Measurements from ENCODE around the gene FAM180B. TPM values are rescaled to one million over a fixed set of nuclear protein-coding genes. Genes with fewer than 3 reads are reported as not detected.

FAM180B gene
- total and polyA plus RNA-seq, 2 donors (not counting 1 experiment from before 2014, with no cell fraction given) = not detected

DNA sequence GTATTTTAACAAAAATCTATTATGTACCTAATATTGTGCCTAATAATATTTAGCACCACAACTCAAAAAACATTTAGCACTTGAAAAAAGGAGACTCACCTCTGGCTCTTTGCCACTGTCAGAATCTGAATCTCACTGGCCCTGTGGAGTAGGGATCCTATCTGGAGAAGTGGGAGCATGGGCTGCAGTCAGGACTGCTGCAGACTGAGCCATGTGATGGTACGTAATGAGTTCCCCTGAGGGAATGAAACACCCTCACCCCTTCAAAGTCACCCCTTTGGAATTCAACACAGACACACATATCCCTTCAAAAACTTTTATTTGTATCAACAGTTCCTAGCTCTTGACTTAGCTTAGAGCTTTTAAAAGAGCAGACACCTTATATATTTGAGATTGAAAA is 14.6 kb upstream of the FAM180B start:
- Histone ChIP-seq H3K9me3 (ENCODE audit: control insufficient read depth, insufficient read depth, low read depth, low read length) (no peaks in the 10 kb centered on the region), H3K4me1 (ENCODE audit: control insufficient read depth, extremely low read depth, insufficient read depth, low read length) (peaks cover 16% of the 10 kb centered on the region), H3K36me3 (ENCODE audit: control insufficient read depth, insufficient read depth, low read length) (peaks cover 13% of the 10 kb centered on the region), H3K79me2 (ENCODE audit: control insufficient read depth, insufficient read depth, low read length) (peaks cover 13% of the 10 kb centered on the region), H4K20me1 (ENCODE audit: control insufficient read depth, extremely low read depth, insufficient read depth, low read length) (no peaks in the 10 kb centered on the region), H2AFZ (ENCODE audit: low read length) (no peak overlapping the region), H3K27me3 (ENCODE audit: control insufficient read depth, insufficient read depth, low read length) (no peaks in the 10 kb centered on the region), H3K27ac (ENCODE audit: insufficient read depth, low read length) (peak overlapping the region; percentile 43), H3K4me2 (ENCODE audit: extremely low read depth, insufficient read depth, low read length) (peak overlapping the region; percentile 35), H3K9ac (ENCODE audit: insufficient read depth, low read length) (no peak overlapping the region), H3K4me3 (replicated peaks in 1 of 4; ENCODE audit: control extremely low read depth in 1 of 4, insufficient read depth in 1 of 4, low read depth in 3 of 4, low read length in 4 of 4) (no peak overlapping the region)
- no peak for TF ChIP-seq EZH2 (IDR thresholded peaks at IDR 0.05; ENCODE audit: low read length, missing control alignments)
- TF ChIP-seq, protein P1, sequence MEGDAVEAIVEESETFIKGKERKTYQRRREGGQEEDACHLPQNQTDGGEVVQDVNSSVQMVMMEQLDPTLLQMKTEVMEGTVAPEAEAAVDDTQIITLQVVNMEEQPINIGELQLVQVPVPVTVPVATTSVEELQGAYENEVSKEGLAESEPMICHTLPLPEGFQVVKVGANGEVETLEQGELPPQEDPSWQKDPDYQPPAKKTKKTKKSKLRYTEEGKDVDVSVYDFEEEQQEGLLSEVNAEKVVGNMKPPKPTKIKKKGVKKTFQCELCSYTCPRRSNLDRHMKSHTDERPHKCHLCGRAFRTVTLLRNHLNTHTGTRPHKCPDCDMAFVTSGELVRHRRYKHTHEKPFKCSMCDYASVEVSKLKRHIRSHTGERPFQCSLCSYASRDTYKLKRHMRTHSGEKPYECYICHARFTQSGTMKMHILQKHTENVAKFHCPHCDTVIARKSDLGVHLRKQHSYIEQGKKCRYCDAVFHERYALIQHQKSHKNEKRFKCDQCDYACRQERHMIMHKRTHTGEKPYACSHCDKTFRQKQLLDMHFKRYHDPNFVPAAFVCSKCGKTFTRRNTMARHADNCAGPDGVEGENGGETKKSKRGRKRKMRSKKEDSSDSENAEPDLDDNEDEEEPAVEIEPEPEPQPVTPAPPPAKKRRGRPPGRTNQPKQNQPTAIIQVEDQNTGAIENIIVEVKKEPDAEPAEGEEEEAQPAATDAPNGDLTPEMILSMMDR (conservative IDR thresholded peaks at IDR 0.05 in 1 of 2, IDR thresholded peaks at IDR 0.05 in 1 of 2; ENCODE audit: low read depth in 1 of 2, low read length in 2 of 2) = no peak
- peak; percentile 33 to 72 for DNase-seq (ENCODE audit: low read depth in 2 of 2)

DNA sequence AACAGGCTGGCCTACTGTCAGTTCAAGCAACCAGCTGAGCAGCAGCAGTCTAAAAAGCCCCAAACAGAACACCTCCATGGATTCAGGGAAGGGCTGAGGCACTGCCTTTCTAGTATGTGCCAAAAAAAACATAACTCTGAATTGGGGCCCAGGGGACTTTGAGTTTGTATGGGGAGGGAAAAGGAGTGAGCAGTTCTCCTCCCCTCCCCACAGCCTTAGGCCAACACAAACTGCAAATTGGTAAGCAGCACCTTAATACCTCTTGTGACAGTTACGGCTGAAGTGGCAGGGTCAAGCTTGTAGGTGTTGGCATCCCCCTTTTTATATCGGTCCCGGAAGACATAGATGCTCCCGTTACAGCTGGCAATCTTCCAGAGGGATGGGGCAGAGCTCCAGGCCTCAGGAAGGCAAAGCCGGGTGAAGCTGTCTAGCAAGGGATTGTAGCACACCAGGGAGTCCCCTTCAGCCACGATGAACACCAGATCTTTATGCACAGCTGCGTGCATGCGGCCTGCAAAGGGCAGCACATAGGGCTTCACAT is 13.7 kb upstream of the FAM180B start:
- Histone ChIP-seq H3K9me3 (ENCODE audit: control insufficient read depth, insufficient read depth, low read depth, low read length) (no peaks in the 10 kb centered on the region), H3K4me3 (replicated peaks in 1 of 4; ENCODE audit: control extremely low read depth in 1 of 4, insufficient read depth in 1 of 4, low read depth in 3 of 4, low read length in 4 of 4) (no peak overlapping the region), H4K20me1 (ENCODE audit: control insufficient read depth, extremely low read depth, insufficient read depth, low read length) (no peaks in the 10 kb centered on the region), H3K36me3 (ENCODE audit: control insufficient read depth, insufficient read depth, low read length) (peaks cover 16% of the 10 kb centered on the region), H3K9ac (ENCODE audit: insufficient read depth, low read length) (no peak overlapping the region), H2AFZ (ENCODE audit: low read length) (no peak overlapping the region), H3K79me2 (ENCODE audit: control insufficient read depth, insufficient read depth, low read length) (peaks cover 22% of the 10 kb centered on the region), H3K4me2 (ENCODE audit: extremely low read depth, insufficient read depth, low read length) (peak overlapping the region; percentile 35), H3K27me3 (ENCODE audit: control insufficient read depth, insufficient read depth, low read length) (no peaks in the 10 kb centered on the region), H3K27ac (ENCODE audit: insufficient read depth, low read length) (peak overlapping the region; percentile 43), H3K4me1 (ENCODE audit: control insufficient read depth, extremely low read depth, insufficient read depth, low read length) (peaks cover 21% of the 10 kb centered on the region)
- DNase-seq (ENCODE audit: low read depth in 2 of 2) = no peak
- no peak for TF ChIP-seq EZH2 (IDR thresholded peaks at IDR 0.05; ENCODE audit: low read length, missing control alignments)
- TF ChIP-seq, protein P1 (conservative IDR thresholded peaks at IDR 0.05 in 1 of 2, IDR thresholded peaks at IDR 0.05 in 1 of 2; ENCODE audit: low read depth in 1 of 2, low read length in 2 of 2) = no peak

DNA sequence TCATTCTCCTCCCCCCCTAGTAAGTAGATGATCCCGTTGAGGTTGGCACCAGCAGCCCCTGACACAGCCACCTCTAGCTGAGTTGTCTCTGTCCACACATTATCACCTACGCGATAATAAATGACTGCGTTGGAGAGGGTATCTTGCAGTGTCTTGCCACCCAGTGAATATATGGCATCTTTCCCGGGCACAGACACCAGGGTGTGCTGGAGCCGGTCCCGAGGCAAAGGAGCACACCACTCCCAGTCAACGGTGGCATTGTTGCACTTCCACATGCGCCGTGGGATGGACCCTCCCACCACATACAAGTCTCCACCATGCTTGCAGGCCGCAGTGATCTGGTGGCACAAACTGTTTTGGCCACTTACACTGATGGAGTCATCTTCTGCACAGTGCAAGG is 13.2 kb upstream of the FAM180B start:
- H3K79me2 ChIP-seq (ENCODE audit: control insufficient read depth, insufficient read depth, low read length) = peaks cover 26% of the 10 kb centered on the region

More for the DNA sequence above, 13.2 kb upstream of the FAM180B start:
- Histone ChIP-seq H2AFZ (ENCODE audit: low read length) (no peak overlapping the region), H3K27ac (ENCODE audit: insufficient read depth, low read length) (no peak overlapping the region), H3K4me3 (replicated peaks in 1 of 4; ENCODE audit: control extremely low read depth in 1 of 4, insufficient read depth in 1 of 4, low read depth in 3 of 4, low read length in 4 of 4) (no peak overlapping the region), H3K9me3 (ENCODE audit: control insufficient read depth, insufficient read depth, low read depth, low read length) (no peaks in the 10 kb centered on the region), H3K36me3 (ENCODE audit: control insufficient read depth, insufficient read depth, low read length) (peaks cover 16% of the 10 kb centered on the region), H3K4me1 (ENCODE audit: control insufficient read depth, extremely low read depth, insufficient read depth, low read length) (peaks cover 24% of the 10 kb centered on the region), H3K9ac (ENCODE audit: insufficient read depth, low read length) (no peak overlapping the region), H3K4me2 (ENCODE audit: extremely low read depth, insufficient read depth, low read length) (no peak overlapping the region), H3K27me3 (ENCODE audit: control insufficient read depth, insufficient read depth, low read length) (no peaks in the 10 kb centered on the region), H4K20me1 (ENCODE audit: control insufficient read depth, extremely low read depth, insufficient read depth, low read length) (no peaks in the 10 kb centered on the region)
- TF ChIP-seq, protein P1 (conservative IDR thresholded peaks at IDR 0.05 in 1 of 2, IDR thresholded peaks at IDR 0.05 in 1 of 2; ENCODE audit: low read depth in 1 of 2, low read length in 2 of 2) = no peak
- TF ChIP-seq EZH2 (IDR thresholded peaks at IDR 0.05; ENCODE audit: low read length, missing control alignments) = no peak
- no peak for DNase-seq (ENCODE audit: low read depth in 2 of 2)
